ENCODE measurements around the gene SAMD13. TPM values are rescaled to one million over a fixed set of nuclear protein-coding genes. Genes with fewer than 3 reads are reported as not detected.

Gene SAMD13
- total and polyA plus RNA-seq, 8 donors, result 1.4 to 9.0 (median 4.1) TPM; not detected in 2

- TF ChIP-seq CTCF (IDR thresholded peaks at IDR 0.05) (no peak), POLR2AphosphoS5 (IDR thresholded peaks at IDR 0.05) (no peak), EP300 (IDR thresholded peaks at IDR 0.05) (no peak), POLR2A (IDR thresholded peaks at IDR 0.05) (no peak)
- Histone ChIP-seq H3K4me3 (no peak overlapping the region), H3K27ac (no peak overlapping the region), H3K36me3 (no peaks in the 10 kb centered on the region), H3K9me3 (no peaks in the 10 kb centered on the region), H3K27me3 (no peaks in the 10 kb centered on the region), H3K4me1 (peaks cover 0 to 9% (median 5%) of the 10 kb centered on the region in 4 donors)
- WGBS, 5 donors, result 91 to 95% (median 92%) methylated on average over 3 of the region's 3 CpGs
- intact Hi-C loops (cut with DNase I; ENCODE audit: low total_unique reads), result no loop called here
- no peak for DNase-seq
Observed at GRCh38 chr1:84350550-84350949, 49.0 kb downstream of the SAMD13 start.

- Histone ChIP-seq H3K27ac (no peak overlapping the region), H3K9me3 (no peaks in the 10 kb centered on the region), H3K4me1 (peaks cover 0 to 5% (median 2%) of the 10 kb centered on the region in 4 donors), H3K36me3 (no peaks in the 10 kb centered on the region), H3K4me3 (no peak overlapping the region), H3K27me3 (no peaks in the 10 kb centered on the region)
- WGBS, 5 donors, result 79 to 87% (median 83%) methylated on average over 3 of the region's 3 CpGs
- peak in 1 of 2 donors; percentile 27 for DNase-seq
- TF ChIP-seq POLR2AphosphoS5 (IDR thresholded peaks at IDR 0.05), result no peak
- TF ChIP-seq CTCF (IDR thresholded peaks at IDR 0.05), result no peak
- no peak for TF ChIP-seq POLR2A (IDR thresholded peaks at IDR 0.05)
- TF ChIP-seq EP300 (IDR thresholded peaks at IDR 0.05), result no peak
- intact Hi-C loops (cut with DNase I; ENCODE audit: low total_unique reads), result no loop called here
Observed at GRCh38 chr1:84352298-84353106, 51.0 kb downstream of the SAMD13 start.

- Histone ChIP-seq H3K4me3 (no peak overlapping the region), H3K4me1 (peaks cover 0 to 5% (median 2%) of the 10 kb centered on the region in 4 donors), H3K27ac (no peak overlapping the region), H3K36me3 (no peaks in the 10 kb centered on the region), H3K27me3 (no peaks in the 10 kb centered on the region), H3K9me3 (no peaks in the 10 kb centered on the region)
- peak in 1 of 2 donors; percentile 57 for DNase-seq
- TF ChIP-seq POLR2AphosphoS5 (IDR thresholded peaks at IDR 0.05) (no peak), CTCF (IDR thresholded peaks at IDR 0.05) (no peak), POLR2A (IDR thresholded peaks at IDR 0.05) (no peak), EP300 (IDR thresholded peaks at IDR 0.05) (no peak)
- 79 to 100% (median 83%) methylated on average over 3 of the region's 3 CpGs for WGBS, 5 donors
- intact Hi-C loops (cut with DNase I; ENCODE audit: low total_unique reads), result no loop called here
Observed at GRCh38 chr1:84353695-84354094, 52.2 kb downstream of the SAMD13 start.

GRCh38 chr1:84355556-84355955 is 54.0 kb downstream of the SAMD13 start:
- 75 to 92% (median 81%) methylated on average over 3 of the region's 3 CpGs for WGBS, 5 donors

More at GRCh38 chr1:84355556-84355955, 54.0 kb downstream of the SAMD13 start:
- Histone ChIP-seq H3K4me3 (no peak overlapping the region), H3K36me3 (no peaks in the 10 kb centered on the region), H3K4me1 (peaks cover 0 to 5% (median 2%) of the 10 kb centered on the region in 4 donors), H3K9me3 (no peaks in the 10 kb centered on the region), H3K27me3 (no peaks in the 10 kb centered on the region), H3K27ac (no peak overlapping the region)
- DNase-seq, result no peak
- intact Hi-C loops (cut with DNase I; ENCODE audit: low total_unique reads), result no loop called here
- TF ChIP-seq POLR2A (IDR thresholded peaks at IDR 0.05), result no peak
- TF ChIP-seq EP300 (IDR thresholded peaks at IDR 0.05), result no peak
- no peak for TF ChIP-seq POLR2AphosphoS5 (IDR thresholded peaks at IDR 0.05)
- TF ChIP-seq CTCF (IDR thresholded peaks at IDR 0.05), result no peak
